Skeletal muscle cell (primary cell): ENCODE results near the gene SNX1.
A peak's percentile ranks its signal among the peaks of the same experiment; 100 is the strongest.
"Not testable (repeated sequence)": the region's sequence is repeated elsewhere in the genome, so short reads cannot be mapped to it uniquely, and the experiment has no call there.

ENCODE experiments used
- DNase-seq: peaks from one replicate; pipeline ENCODE4 v3.0.0-alpha.2; 2010; ENCODE audit warnings: low read depth
- H3K4me3 ChIP-seq: 2 replicates; pipeline ENCODE4 v1.5.1; 2011; ENCODE audit warnings: low read depth, mild to moderate bottlenecking, control low read depth, low read length, moderate library complexity

The SNX1 gene

DNA sequence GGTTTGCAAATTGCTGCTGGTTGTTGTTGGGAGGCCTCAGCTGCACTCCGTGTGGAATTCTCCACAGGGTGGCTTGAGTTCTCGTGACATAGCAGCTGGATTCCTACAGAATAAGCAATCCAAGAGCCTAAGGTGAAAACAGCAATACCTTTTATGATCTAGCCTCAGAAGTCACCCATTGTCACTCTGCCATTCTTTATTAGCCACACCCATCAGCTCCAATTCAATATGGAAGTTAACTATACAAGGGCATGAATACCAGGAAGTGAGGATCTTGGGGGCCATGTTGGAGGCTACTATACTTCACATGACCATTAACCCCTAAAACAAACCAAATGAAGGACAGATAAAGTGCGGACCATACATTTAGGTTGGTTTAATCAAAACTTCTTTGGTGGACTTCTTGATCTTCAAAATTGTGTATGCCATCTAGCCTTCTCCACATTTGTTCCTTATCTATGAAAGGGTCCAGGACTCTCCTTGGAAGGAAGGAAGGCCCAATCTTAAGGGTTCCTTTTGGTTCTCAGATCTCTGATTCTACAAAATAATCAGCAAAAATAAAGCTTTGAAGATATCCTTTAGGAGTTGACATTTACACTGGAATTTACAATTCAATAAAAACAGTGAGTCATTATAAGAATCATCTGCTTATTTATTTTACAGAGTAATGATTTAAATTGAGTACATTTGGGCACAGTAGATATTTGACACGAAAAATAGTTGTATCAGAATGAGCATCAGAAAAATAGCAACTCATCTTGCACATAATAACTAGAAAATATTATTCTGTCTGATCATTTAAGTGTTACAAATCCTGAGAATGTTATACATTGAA is 23.6 kb upstream of the SNX1 start:
- no peak overlapping the region for H3K4me3 ChIP-seq
- no peak for DNase-seq

DNA sequence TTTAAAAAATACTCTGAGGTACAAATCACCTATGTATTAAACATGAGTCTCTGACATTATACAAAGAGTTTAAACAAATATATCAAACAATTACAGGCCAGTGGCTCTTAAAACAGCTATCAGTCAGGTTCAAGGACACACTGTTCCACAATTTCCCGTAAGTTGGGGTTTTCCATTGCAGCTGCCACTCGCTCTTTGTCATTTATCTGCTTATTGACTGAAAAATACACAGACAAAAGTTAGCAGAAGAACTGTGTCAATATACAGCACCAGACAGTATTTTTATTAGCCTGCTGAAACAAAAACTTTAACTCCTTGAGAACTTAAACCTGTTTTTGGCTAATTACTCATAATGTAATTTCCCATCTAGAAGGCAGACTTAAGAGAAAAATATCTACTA is 23.0 kb upstream of the SNX1 start:
- no peak overlapping the region for H3K4me3 ChIP-seq
- no peak for DNase-seq

DNA sequence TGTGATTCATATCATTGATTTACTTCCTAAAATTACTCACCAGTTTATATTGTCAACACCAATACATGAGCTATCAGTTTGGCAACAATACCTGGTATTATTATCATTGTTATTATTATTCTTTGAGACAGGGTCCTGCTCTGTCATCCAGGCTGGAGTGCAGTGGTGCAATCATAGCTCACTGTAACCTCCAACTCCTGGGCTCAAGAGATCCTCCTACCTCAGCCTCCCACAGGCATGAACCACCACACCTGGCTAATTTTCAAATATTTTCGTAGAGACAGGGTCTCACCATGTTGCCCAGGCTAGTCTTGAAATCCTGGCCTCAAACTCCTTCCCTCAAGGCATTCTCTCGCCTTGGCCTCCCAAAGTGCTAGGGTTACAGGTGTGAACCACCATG is 22.3 kb upstream of the SNX1 start:
- H3K4me3 ChIP-seq, DNase-seq: not testable (repeated sequence)

DNA sequence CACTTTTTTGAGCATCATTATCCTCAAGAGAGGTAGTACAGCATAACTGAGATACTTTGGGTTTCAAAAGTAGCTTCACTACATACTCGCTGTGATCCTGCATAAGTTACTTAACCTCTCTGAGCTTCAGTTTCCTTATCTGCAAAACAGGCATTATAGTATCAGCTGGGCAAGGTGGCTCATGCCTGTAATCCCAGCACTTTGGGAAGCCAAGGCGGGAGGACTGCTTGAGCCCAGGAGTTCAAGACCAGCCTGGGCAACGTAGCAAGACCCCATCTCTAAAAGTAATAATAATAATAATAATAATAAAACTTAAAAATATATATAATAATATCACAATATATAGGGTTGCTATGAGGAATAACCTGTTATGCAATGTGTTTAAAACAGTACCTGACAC is 13.0 kb upstream of the SNX1 start:
- no peak overlapping the region for H3K4me3 ChIP-seq
- no peak for DNase-seq

DNA sequence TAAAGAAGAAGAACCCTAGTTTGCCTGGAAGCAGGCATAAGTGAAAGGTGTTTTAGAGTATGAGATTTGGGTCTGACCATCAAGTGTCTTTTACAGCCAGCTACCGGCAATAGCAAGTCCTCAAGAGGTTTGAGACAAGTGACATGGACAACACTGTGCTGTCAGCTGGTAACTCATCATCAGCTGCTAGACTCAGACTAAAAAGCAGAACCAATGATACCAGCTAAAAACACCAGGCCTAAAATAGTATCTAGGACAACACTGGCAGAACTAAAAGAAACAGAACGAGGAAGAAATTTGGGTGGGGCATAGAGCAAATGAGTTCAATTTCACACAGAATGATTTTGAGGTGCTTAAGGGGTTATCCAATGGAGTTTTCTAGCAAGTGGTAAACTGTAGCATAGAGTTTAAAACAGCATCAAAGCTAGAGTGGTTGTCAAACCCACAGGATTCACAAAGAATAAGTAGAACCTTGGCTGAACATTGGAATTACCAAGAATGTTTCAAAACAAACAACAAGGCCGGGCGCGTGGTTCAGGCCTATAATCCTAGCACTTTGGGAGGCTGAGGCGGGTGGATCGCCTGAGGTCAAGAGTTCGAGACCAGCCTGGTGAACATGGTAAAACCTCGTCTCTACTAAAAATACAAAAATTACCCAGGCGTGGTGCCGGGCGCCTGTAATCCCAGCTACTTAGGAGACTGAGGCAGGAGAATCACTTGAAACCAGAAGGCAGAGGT is 6.1 kb upstream of the SNX1 start:
- H3K4me3 ChIP-seq, result no peak overlapping the region

DNA sequence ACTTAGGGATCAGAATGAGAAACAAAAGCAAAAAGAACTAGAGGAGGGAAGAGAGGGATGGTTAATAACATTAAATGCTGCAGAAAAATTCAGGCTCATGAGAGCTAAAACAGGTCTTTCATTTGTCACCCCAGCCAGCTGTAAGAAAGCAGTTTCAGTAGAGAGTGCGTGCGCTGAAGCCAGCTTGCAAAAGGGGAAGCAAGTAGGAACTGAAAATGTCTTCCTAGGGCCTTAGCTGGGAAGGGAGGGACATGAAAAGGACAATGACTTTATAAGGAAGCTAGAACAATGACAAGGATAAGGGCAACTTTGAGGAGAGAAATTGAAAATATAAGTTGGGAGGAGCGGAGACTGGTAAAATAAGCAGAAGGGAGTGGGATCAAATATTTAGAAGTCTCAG is 5.3 kb upstream of the SNX1 start:
- H3K4me3 ChIP-seq, result no peak overlapping the region
- no peak for DNase-seq

More for the DNA sequence above, 6.1 kb upstream of the SNX1 start:
- no peak for DNase-seq

DNA sequence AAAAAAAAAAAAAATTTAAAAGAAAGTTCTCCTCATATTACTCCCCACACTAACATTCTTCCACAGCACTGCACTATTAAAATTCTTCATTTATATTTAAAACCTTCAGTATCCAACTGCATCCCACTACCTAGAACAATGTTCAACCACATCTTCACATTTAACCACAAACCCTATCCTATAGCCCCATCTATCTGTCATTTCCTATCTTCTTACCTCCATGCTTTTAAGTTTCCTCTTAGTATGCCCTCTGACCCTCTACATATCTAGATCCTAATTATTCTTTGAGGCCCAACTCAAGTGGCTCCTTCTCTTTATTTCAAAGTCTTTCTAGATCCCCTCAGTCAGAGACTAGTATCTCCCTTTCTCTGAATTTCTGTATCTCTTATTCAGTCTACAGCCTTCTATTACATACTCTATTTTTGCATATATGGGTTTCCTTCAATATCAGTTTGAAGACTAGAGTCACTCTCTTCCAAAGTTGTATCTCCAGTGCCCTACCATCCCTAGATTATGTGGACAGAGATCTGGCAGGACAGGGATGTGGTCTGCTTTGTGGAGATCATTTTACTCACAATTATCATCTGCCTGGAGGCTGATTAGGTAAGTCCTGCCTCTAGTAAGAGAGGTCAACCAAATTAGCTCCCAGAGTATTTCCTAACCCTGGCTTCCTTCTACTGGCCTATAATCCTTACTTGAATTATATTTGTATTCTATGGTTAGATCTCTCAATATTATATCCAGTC is 3.5 kb upstream of the SNX1 start:
- H3K4me3 ChIP-seq, result peak overlapping the region; percentile 73
- DNase-seq, result no peak

DNA sequence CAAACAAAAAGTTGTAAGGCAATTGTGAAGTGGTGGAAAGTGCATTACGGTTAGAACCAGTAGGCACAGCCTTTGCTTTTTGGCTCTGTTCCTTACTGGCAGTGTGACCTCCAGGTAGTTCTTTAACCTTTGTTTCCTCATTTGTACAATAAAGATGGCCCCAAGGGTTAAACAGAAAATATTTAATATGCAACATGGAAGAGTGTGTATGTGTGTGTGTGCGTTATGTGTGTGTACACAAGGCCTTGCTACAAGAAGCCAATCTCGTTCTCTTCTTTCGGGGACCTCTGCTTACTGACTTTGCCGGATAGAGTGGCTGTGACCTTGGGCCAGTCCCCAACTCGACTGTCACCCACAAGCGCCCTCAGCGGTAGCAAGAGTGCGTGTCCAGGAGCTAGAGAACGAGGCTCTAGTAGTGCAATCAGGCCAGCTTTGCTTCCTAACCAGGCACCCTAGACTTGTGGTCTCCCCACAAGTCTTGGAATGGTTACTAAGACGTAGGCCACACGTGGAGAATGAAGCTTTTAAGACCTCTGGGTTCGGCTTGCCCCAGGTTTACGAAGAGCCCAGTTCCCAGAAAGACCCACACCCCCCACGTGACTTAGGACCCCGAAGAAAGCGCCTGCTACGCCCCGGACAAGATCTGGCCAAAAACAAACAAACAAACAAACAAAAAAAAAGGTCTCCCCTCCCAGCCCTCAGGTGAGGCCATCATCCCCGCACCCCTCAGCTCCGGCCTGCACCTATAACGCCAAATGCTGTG is 2.7 kb upstream of the SNX1 start:
- H3K4me3 ChIP-seq, result peak overlapping the region; percentile 73
- DNase-seq, result no peak

DNA sequence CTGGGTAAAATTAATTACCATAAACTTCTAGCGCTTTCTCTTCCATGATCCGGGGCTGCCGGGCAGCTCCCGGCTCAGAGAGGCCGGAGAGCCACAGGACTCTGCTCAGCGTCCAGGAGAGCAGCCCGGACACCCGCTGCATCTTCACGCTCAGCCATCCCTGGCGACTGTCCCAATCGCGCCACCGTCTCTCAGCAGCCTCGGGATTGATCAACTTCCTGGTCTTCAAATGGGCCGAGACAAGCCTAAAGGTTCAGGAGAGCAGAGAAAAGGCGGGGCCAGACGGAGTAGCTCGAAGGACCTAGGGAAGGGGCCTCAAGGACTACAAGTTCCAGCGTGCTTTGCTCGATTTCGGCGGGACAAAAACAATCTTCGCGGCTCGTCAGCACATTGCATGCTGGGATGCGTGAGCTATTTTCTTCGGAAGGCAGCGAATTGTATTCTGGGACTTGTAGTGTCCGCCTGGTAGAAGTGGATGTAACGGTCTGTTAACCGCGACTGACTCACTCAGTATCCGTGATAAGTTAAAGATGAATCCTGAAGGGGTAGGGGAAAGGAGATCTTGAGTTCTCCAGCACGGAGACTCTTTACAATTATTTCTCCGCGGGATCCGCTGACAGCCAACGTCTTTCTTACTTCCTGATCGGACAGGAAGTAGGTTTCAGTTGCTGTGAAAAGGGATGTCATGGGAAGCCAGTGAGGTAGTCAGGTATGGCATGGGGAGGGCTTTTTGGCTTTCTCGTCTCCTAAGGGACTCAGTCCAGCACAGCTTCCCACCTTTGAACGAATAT is 2.0 kb upstream of the SNX1 start, which contains the start of gene CIAO2A:
CIAO2A (minus strand) TSS at position 212 of the 791 bp plus-strand sequence; CDS start at position 142, 70 bp downstream.
- H3K4me3 ChIP-seq, result peak within 1 kb of the TSS; percentile 73
- DNase-seq, result peak; percentile 92

DNA sequence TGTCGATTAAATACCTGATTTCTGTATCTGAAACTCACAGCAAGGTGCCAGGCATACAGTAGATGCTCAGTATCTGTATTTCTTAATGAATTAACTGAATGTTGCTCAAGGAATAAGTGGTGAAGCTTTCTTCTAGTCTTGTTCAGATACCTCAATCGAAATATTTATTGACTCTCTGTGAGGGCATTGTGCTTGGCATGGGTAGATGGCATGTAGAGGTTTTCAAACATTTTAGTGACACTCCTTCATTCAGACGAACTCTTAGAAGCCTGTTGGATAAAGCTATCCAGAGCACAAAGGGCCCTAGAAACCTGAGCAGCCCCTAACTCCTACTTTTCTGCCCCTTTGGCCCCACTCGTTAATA is 369 bp upstream of the SNX1 start:
- DNase-seq, result no peak
- peak overlapping the region; percentile 80 for H3K4me3 ChIP-seq

DNA sequence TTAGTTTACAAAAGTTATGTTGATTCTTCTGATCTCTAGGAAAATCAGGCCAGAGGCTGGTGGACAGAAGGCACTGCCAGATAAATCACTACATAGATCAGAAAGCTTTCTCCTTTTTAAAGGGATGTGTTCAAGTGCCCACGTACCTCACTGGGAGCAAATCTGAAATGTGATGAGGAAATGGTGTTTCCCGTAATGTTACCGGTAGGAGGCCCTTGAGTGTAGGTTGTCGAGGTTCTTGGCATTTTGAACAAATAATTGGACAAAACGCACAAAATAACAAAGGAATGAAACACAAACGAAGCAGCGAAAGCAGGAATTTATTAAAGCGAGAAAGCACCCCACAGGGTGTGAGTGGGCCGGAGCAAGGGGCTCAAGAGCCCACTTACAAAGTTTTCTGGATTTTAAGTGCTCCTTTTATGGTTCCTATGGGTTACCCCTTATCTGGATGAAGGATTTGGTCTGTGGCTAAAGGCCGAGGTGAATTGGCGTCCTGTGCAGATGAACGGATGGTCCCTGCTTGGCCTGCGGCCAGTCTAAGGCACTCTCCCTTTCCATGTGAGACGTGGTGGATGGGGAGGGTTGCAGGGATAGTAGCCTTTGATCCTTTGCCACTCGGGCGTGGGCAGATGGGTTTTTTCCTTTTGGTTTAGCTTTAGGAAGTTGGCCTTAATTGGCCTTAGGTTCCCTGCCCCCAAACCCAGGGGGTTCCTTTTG is 1.0 kb downstream of the SNX1 start:
- DNase-seq, result no peak
- peak overlapping the region; percentile 80 for H3K4me3 ChIP-seq

DNA sequence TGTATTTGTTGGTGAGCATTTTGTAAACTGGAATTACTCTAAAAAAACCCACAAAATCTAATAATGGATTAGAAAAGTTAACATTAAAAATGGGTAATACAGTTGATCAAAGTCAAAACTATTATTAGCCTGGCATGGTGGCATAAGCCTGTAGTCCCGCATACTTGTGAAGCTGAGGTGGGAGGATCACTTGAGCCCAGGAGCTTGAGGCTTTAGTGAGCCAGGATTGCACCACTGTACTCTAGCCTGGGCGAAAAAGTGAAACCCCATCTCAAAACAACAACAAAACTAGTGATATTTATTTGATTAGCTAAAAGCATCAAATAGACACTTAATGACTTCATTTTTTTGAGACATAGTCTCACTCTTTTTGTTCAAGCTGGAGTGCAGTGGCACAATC is 3.6 kb downstream of the SNX1 start:
- H3K4me3 ChIP-seq, result no peak overlapping the region
- DNase-seq, result no peak

DNA sequence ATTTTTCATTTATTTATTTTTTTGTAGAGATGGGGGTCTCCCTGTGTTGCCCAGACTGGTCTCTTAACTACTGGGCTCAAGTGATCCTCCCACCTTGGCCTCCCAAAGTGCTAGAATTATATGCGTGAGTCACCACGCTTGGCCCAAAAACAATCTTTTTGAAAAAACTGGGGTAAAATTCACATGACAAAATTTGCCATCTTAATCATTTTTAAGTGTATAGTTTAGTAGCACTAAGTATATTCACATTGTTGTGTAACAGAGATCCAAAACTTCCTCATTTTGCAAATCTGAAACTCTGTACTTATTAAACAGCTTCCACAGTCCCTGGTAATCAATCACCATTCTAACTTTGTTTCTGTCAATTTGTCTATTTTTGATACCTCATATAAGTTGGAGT is 5.2 kb downstream of the SNX1 start:
- no peak for DNase-seq

DNA sequence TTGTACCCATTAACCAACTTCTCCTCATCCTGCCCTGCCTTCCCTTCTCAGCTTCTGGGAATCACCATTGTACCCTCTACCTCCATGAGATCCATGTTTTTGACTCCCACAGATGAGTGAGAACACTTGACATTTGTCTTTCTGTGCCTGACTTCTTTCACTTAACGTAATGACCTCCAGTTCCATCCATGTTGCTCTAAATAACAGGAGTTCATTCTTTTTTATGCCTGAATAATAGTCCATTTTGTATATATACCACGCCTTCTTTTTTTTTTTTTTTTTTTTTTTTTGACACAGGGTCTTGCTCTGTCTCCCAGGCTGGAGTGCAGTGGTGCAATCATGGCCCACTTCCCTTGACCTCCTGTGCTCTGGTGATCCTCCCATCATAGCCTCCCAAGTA is 6.7 kb downstream of the SNX1 start:
- no peak overlapping the region for H3K4me3 ChIP-seq
- DNase-seq, result no peak

More for the DNA sequence above, 5.2 kb downstream of the SNX1 start:
- H3K4me3 ChIP-seq, result no peak overlapping the region

DNA sequence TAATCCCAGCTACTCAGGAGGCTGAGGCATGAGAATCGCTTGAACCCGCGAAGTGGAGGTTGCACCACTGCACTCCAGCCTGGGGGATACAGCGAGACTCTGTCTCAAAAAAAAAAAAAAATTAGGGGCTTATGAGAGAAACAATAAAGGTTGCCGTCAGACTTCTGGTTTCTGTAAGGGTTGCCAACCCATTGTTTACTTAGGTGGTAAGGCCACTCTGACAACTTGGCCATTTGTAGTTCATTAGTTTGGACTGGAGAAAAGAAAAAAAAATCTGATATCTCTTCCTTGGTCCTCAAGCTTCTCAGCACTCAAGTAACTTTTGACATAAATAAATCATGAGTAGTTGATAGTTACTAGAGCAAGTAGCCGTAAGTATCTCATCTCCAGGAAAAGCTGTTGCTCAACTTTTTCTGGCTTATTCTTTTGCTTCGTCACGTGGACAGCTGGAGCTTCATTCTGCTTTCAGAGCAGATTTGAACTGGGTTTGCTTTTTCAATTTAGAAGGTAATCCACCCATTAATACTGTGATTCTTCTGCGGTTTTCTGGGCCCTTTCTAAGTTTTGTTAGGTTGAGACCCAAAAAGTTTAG is 9.4 kb downstream of the SNX1 start:
- DNase-seq, result no peak
- H3K4me3 ChIP-seq, result no peak overlapping the region

DNA sequence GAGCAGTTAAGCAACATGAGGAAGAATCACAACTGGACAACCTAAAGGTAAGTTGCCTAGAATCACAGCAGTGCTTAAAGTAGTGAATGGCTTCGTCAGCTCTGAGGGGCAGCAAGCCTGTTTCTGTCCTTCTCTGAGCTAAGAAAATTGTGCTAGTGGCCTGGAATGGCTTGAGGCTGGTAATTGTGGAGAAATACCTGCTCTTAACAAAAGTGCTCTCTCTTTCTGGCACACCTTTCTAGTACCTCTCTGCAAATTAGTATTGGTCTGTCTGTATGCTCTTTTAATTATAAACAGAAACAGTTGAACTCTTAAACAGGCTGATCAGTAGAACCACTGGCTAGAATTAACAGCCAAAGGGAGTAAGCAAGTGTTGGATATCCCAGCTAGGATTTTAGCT is 11.6 kb downstream of the SNX1 start:
- DNase-seq, result no peak
- H3K4me3 ChIP-seq, result no peak overlapping the region

DNA sequence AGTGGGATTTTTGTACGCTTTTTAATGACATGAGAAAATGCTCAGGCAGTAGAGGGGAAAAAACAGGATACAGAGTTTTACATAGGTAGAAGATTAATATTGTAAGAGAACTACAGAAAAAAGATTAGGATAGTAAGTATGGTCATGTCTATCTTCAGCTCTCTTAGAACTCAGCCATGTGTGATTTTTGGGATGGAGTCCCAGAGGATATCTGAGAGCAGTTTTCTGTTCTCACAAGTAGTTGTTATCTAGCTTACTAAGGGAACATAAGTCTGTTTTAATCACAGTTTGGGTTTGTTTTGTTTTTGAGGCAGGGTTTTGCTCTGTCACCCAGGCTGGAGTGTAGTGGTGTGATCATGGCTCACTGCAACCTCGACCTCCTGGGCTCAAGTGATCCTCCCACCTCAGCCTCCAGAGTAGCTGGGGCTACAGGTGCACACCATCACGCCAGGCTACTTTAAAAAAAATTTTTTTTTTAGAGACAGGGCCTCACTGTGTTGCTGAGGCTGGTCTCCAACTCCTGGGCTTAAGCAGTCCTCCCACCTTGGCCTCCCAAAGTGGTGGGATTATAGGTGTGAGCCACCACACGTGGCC is 14.4 kb downstream of the SNX1 start:
- not testable (repeated sequence) for DNase-seq, H3K4me3 ChIP-seq
